Measurements from ENCODE around the gene PRKCB. TPM values are rescaled to one million over a fixed set of nuclear protein-coding genes. Genes with fewer than 3 reads are reported as not detected.

PRKCB gene
- total RNA-seq, 1 experiment from 2014 or later, result 0.89 TPM

- TF ChIP-seq POLR2A (IDR thresholded peaks at IDR 0.05; ENCODE audit: borderline replicate concordance, extremely low read depth, insufficient read depth, insufficient read length) (no peak), EZH2phosphoT487 (IDR thresholded peaks at IDR 0.05; ENCODE audit: borderline replicate concordance) (no peak), ZFX (IDR thresholded peaks at IDR 0.05) (no peak), EZH2 (IDR thresholded peaks at IDR 0.05) (no peak), MAX (IDR thresholded peaks at IDR 0.05) (no peak), POLR2AphosphoS5 (IDR thresholded peaks at IDR 0.05; ENCODE audit: low read depth, low read length) (no peak), TCF7L2 (IDR thresholded peaks at IDR 0.05; ENCODE audit: borderline replicate concordance, extremely low read depth, insufficient read depth, insufficient read length) (no peak), YY1 (IDR thresholded peaks at IDR 0.05; ENCODE audit: extremely low read depth, insufficient replicate concordance, low read depth, low read length) (no peak)
- no peaks in the 10 kb centered on the region for H3K79me2 ChIP-seq (ENCODE audit: insufficient read depth, low read length)
- H4K20me1 ChIP-seq (ENCODE audit: insufficient read depth), result no peaks in the 10 kb centered on the region
- CTCF ChIA-PET, result interaction anchor here (0.9 kb wide), 1 partner anchor 138 kb away, joined by 4 read pairs; no protein-coding TSS in a partner anchor
- intact Hi-C loops (cut with micrococcal nuclease), result no loop called here
- no peaks in the 10 kb centered on the region for H3K9me2 ChIP-seq (ENCODE audit: insufficient read depth)
- no peak overlapping the region for H3K4me2 ChIP-seq (ENCODE audit: low read length)
- H3K4me3 ChIP-seq (replicated peaks in 1 of 2; ENCODE audit: low read depth in 1 of 2, low read length in 2 of 2), result no peak overlapping the region
- no peak overlapping the region for H3K27ac ChIP-seq (ENCODE audit: low read depth, low read length)
- POLR2A ChIA-PET, result no interaction called here
- H3K9ac ChIP-seq (ENCODE audit: low read length), result no peak overlapping the region
- no peaks in the 10 kb centered on the region for H3K4me1 ChIP-seq (ENCODE audit: control insufficient read depth in 1 of 2, insufficient read depth in 2 of 2, low read length in 2 of 2)
- H2AFZ ChIP-seq (ENCODE audit: low read depth, low read length, poor library complexity, severe bottlenecking), result no peak overlapping the region
- DNase-seq (ENCODE audit: low read depth, low spot score) (no peak), ATAC-seq (no peak)
- H3K9me3 ChIP-seq (ENCODE audit: control insufficient read depth in 1 of 2, insufficient read depth in 1 of 2, low read depth in 1 of 2, low read length in 2 of 2), result no peaks in the 10 kb centered on the region
- RAD21 ChIA-PET (ENCODE audit: low non-redundant PET in 1 of 2, low total read pairs in 2 of 2, uncharacterized antibody in 2 of 2, unreplicated experiment in 2 of 2), result interaction anchor here in 1 of 2 experiments (0.5 kb wide), 1 partner anchor 95 kb away, joined by 4 read pairs; no protein-coding TSS in a partner anchor
- peaks cover 63% of the 10 kb centered on the region for H3K27me3 ChIP-seq (ENCODE audit: insufficient read depth, low read length)
- no TSS peak for BruUV-seq (replicated peaks)
- no peaks in the 10 kb centered on the region for H3K36me3 ChIP-seq (ENCODE audit: control insufficient read depth in 1 of 2, insufficient read depth in 2 of 2, low read length in 2 of 2)
Observed at GRCh38 chr16:24208710-24209109, 372.9 kb downstream of the PRKCB start.

DNA sequence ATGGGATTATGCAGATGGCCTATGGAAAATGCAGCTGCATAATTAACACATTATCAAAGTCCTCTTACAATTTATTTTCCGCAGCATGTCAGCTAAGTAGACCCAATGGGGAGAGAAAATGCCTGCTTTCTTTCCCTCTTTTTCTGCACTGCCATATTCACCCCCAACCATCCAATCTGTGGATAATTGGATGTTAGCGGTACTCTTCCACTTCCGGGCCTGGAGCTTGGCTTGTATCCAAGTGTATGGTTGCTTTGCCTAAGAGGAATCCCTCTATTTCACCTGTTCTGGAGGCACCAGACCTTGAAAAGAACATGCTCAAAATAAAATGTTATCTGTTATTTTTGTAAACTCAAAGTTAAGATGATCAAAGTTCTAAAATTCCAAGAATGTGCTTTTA is 379.2 kb downstream of the PRKCB start:
- DNase-seq (ENCODE audit: low read depth, low spot score) (no peak), ATAC-seq (no peak)
- no peaks in the 10 kb centered on the region for H3K4me1 ChIP-seq (ENCODE audit: control insufficient read depth in 1 of 2, insufficient read depth in 2 of 2, low read length in 2 of 2)
- H3K27ac ChIP-seq (ENCODE audit: low read depth, low read length), result no peak overlapping the region
- POLR2A ChIA-PET, result no interaction called here
- H3K9ac ChIP-seq (ENCODE audit: low read length), result no peak overlapping the region
- no peaks in the 10 kb centered on the region for H3K9me3 ChIP-seq (ENCODE audit: control insufficient read depth in 1 of 2, insufficient read depth in 1 of 2, low read depth in 1 of 2, low read length in 2 of 2)
- H4K20me1 ChIP-seq (ENCODE audit: insufficient read depth), result no peaks in the 10 kb centered on the region
- H3K79me2 ChIP-seq (ENCODE audit: insufficient read depth, low read length), result no peaks in the 10 kb centered on the region
- no peaks in the 10 kb centered on the region for H3K9me2 ChIP-seq (ENCODE audit: insufficient read depth)
- intact Hi-C loops (cut with micrococcal nuclease), result no loop called here
- RAD21 ChIA-PET (ENCODE audit: low non-redundant PET in 1 of 2, low total read pairs in 2 of 2, uncharacterized antibody in 2 of 2, unreplicated experiment in 2 of 2), result no interaction called here
- no peak overlapping the region for H3K4me2 ChIP-seq (ENCODE audit: low read length)
- H3K36me3 ChIP-seq (ENCODE audit: control insufficient read depth in 1 of 2, insufficient read depth in 2 of 2, low read length in 2 of 2), result no peaks in the 10 kb centered on the region
- BruUV-seq (replicated peaks), result no TSS peak
- peaks cover 38% of the 10 kb centered on the region for H3K27me3 ChIP-seq (ENCODE audit: insufficient read depth, low read length)
- no peak overlapping the region for H3K4me3 ChIP-seq (replicated peaks in 1 of 2; ENCODE audit: low read depth in 1 of 2, low read length in 2 of 2)
- H2AFZ ChIP-seq (ENCODE audit: low read depth, low read length, poor library complexity, severe bottlenecking), result no peak overlapping the region
- CTCF ChIA-PET, result no interaction called here
- TF ChIP-seq, protein P1, sequence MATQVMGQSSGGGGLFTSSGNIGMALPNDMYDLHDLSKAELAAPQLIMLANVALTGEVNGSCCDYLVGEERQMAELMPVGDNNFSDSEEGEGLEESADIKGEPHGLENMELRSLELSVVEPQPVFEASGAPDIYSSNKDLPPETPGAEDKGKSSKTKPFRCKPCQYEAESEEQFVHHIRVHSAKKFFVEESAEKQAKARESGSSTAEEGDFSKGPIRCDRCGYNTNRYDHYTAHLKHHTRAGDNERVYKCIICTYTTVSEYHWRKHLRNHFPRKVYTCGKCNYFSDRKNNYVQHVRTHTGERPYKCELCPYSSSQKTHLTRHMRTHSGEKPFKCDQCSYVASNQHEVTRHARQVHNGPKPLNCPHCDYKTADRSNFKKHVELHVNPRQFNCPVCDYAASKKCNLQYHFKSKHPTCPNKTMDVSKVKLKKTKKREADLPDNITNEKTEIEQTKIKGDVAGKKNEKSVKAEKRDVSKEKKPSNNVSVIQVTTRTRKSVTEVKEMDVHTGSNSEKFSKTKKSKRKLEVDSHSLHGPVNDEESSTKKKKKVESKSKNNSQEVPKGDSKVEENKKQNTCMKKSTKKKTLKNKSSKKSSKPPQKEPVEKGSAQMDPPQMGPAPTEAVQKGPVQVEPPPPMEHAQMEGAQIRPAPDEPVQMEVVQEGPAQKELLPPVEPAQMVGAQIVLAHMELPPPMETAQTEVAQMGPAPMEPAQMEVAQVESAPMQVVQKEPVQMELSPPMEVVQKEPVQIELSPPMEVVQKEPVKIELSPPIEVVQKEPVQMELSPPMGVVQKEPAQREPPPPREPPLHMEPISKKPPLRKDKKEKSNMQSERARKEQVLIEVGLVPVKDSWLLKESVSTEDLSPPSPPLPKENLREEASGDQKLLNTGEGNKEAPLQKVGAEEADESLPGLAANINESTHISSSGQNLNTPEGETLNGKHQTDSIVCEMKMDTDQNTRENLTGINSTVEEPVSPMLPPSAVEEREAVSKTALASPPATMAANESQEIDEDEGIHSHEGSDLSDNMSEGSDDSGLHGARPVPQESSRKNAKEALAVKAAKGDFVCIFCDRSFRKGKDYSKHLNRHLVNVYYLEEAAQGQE (IDR thresholded peaks at IDR 0.05; ENCODE audit: low read depth), result no peak
- no peak for TF ChIP-seq ATF3 (IDR thresholded peaks at IDR 0.05)
- no peak for TF ChIP-seq SIN3A (IDR thresholded peaks at IDR 0.05; ENCODE audit: low read depth)
- no peak for TF ChIP-seq CBX3 (IDR thresholded peaks at IDR 0.05; ENCODE audit: low read depth)
- TF ChIP-seq EGR1 (IDR thresholded peaks at IDR 0.05; ENCODE audit: low read depth), result no peak
- TF ChIP-seq ZNF274 (IDR thresholded peaks at IDR 0.05; ENCODE audit: low read depth, low read length), result no peak
- no peak for TF ChIP-seq EZH2phosphoT487 (IDR thresholded peaks at IDR 0.05; ENCODE audit: borderline replicate concordance)
- no peak for TF ChIP-seq TCF7L2 (IDR thresholded peaks at IDR 0.05; ENCODE audit: borderline replicate concordance, extremely low read depth, insufficient read depth, insufficient read length)
- TF ChIP-seq ZFX (IDR thresholded peaks at IDR 0.05), result no peak
- TF ChIP-seq ELF1 (IDR thresholded peaks at IDR 0.05; ENCODE audit: borderline replicate concordance, low read depth), result no peak

Measured in HCT116 (cell line).